ENCODE measurements around the gene PTPRZ1.

Gene PTPRZ1

GRCh38 chr7:121885166-121885920 is 12.4 kb downstream of the PTPRZ1 start:
- no peak for TF ChIP-seq CTCF (IDR thresholded peaks at IDR 0.05; ENCODE audit: extremely low read depth, insufficient read depth, missing control alignments)
- DNase-seq (ENCODE audit: low spot score), result no peak
- in situ Hi-C loops (cut with MboI; ENCODE audit: low pct_unique_long_range_greater_than_20kb, low sequenced_read_pairs, unreplicated experiment), result no loop called here

GRCh38 chr7:121887634-121888033 is 14.7 kb downstream of the PTPRZ1 start:
- in situ Hi-C loops (cut with MboI; ENCODE audit: low pct_unique_long_range_greater_than_20kb, low sequenced_read_pairs, unreplicated experiment), result no loop called here
- no peak for DNase-seq (ENCODE audit: low spot score)
- TF ChIP-seq CTCF (IDR thresholded peaks at IDR 0.05; ENCODE audit: extremely low read depth, insufficient read depth, missing control alignments), result no peak

GRCh38 chr7:121890833-121891232 is 17.9 kb downstream of the PTPRZ1 start:
- no peak for DNase-seq (ENCODE audit: low spot score)
- no peak for TF ChIP-seq CTCF (IDR thresholded peaks at IDR 0.05; ENCODE audit: extremely low read depth, insufficient read depth, missing control alignments)
- in situ Hi-C loops (cut with MboI; ENCODE audit: low pct_unique_long_range_greater_than_20kb, low sequenced_read_pairs, unreplicated experiment), result no loop called here

- TF ChIP-seq CTCF (IDR thresholded peaks at IDR 0.05; ENCODE audit: extremely low read depth, insufficient read depth, missing control alignments), result no peak
- in situ Hi-C loops (cut with MboI; ENCODE audit: low pct_unique_long_range_greater_than_20kb, low sequenced_read_pairs, unreplicated experiment), result no loop called here
- no peak for DNase-seq (ENCODE audit: low spot score)
These were observed 18.8 kb downstream of the PTPRZ1 start for GRCh38 chr7:121891731-121892130.

- in situ Hi-C loops (cut with MboI; ENCODE audit: low pct_unique_long_range_greater_than_20kb, low sequenced_read_pairs, unreplicated experiment), result no loop called here
- DNase-seq (ENCODE audit: low spot score), result peak; percentile 12
- no peak for TF ChIP-seq CTCF (IDR thresholded peaks at IDR 0.05; ENCODE audit: extremely low read depth, insufficient read depth, missing control alignments)
These were observed 28.1 kb downstream of the PTPRZ1 start for GRCh38 chr7:121901026-121901425.

GRCh38 chr7:121904120-121904519 is 31.2 kb downstream of the PTPRZ1 start:
- no peak for TF ChIP-seq CTCF (IDR thresholded peaks at IDR 0.05; ENCODE audit: extremely low read depth, insufficient read depth, missing control alignments)
- DNase-seq (ENCODE audit: low spot score), result no peak
- in situ Hi-C loops (cut with MboI; ENCODE audit: low pct_unique_long_range_greater_than_20kb, low sequenced_read_pairs, unreplicated experiment), result no loop called here

All from GM13977 (cell line).